HepG2 (cell line): ENCODE measurements around the gene ZRANB2.

Experiments
- CTCF ChIP-seq: sonication (generic); formaldehyde crosslinking; IDR thresholded peaks from 2 replicates; pipeline ENCODE4 v1.5.0; 2020; ENCODE audit warnings: mild to moderate bottlenecking, missing genetic modification reagents, moderate library complexity
- JUND ChIP-seq: sonication (generic); formaldehyde crosslinking; IDR thresholded peaks from 2 replicates; pipeline ENCODE4 v1.8.0; 2022; ENCODE audit warnings: mild to moderate bottlenecking, missing genetic modification reagents
- TAF1 ChIP-seq: sonication (generic); formaldehyde crosslinking; IDR thresholded peaks from 2 replicates; pipeline ENCODE4 v1.4.0; 2020; ENCODE audit warnings: missing genetic modification reagents

GRCh38 chr1:71045463-71046028 lies 35.3 kb downstream of the ZRANB2 start:
- no peak for TF ChIP-seq CTCF (CRISPR knock-in tag)
- TF ChIP-seq JUND (CRISPR knock-in tag), result no peak
- TF ChIP-seq TAF1 (CRISPR knock-in tag), result no peak
